Common myeloid progenitor, CD34-positive (primary cell): ENCODE measurements around the gene PRR22. TPM values are rescaled to one million over a fixed set of nuclear protein-coding genes. Genes with fewer than 3 reads are reported as not detected.
A peak's percentile ranks its signal among the peaks of the same experiment; 100 is the strongest.

ENCODE experiments used
- CTCF ChIA-PET: fragments of 350-600 bp; sonication (Branson Sonifier 250); formaldehyde crosslinking; loops from one replicate; lab custom pipeline; 2021; ENCODE audit warnings: antibody characterized with exemption; lab: Charles Lee
- POLR2A ChIA-PET: fragments of 350-600 bp; sonication (Branson Sonifier 250); formaldehyde crosslinking; loops from one replicate; lab custom pipeline; 2021; ENCODE audit warnings: antibody characterized with exemption; lab: Charles Lee
- DNase-seq, 3 donors: peaks; one replicate each; pipeline versions ENCODE4 v3.0.0 to v3.0.0-alpha.2; 2013
- H3K27ac ChIP-seq, 2 experiments: 1 replicate in 1 of 2; 2 replicates in 1 of 2; pipeline ENCODE4 v1.7.0; 2013; ENCODE audit warnings: inconsistent platforms in 2 of 2, low read length in 2 of 2, mild to moderate bottlenecking in 2 of 2, low read depth in 1 of 2, moderate library complexity in 1 of 2; ENCODE audit not compliant: severe bottlenecking in 2 of 2, insufficient read depth in 1 of 2, poor library complexity in 1 of 2
- H3K27me3 ChIP-seq, 5 experiments: replicated peaks in 2 of 5; 1 replicate in 3 of 5; 2 replicates in 2 of 5; pipeline versions ENCODE4 v1.6.1 to v1.7.0; 2013; ENCODE audit warnings: low read length in 4 of 5, mild to moderate bottlenecking in 2 of 5, moderate library complexity in 2 of 5, inconsistent platforms in 1 of 5; ENCODE audit not compliant: insufficient read depth in 5 of 5, control insufficient read depth in 4 of 5
- H3K36me3 ChIP-seq, 4 experiments: 1 replicate in 2 of 4; 2 replicates in 2 of 4; pipeline versions ENCODE4 v1.6.1 to v1.7.0; 2013; ENCODE audit warnings: low read length in 3 of 4, control low read depth in 1 of 4, mild to moderate bottlenecking in 1 of 4; ENCODE audit not compliant: control insufficient read depth in 4 of 4, insufficient read depth in 4 of 4
- H3K4me1 ChIP-seq, 4 experiments: 1 replicate in 3 of 4; 2 replicates in 1 of 4; pipeline versions ENCODE4 v1.6.1 to v1.7.1; 2013; ENCODE audit warnings: low read length in 3 of 4, mild to moderate bottlenecking in 3 of 4, control low read depth in 1 of 4, inconsistent platforms in 1 of 4, moderate library complexity in 1 of 4; ENCODE audit not compliant: control insufficient read depth in 4 of 4, insufficient read depth in 4 of 4; ENCODE audit errors: control extremely low read depth in 1 of 4
- H3K4me3 ChIP-seq, 7 experiments: 1 replicate in 4 of 7; 2 replicates in 3 of 7; pipeline versions ENCODE4 v1.5.1 to v1.7.0; 2013; ENCODE audit warnings: mild to moderate bottlenecking in 7 of 7, low read length in 6 of 7, moderate library complexity in 6 of 7, inconsistent platforms in 2 of 7, low read depth in 2 of 7, control low read depth in 1 of 7; ENCODE audit not compliant: insufficient read depth in 4 of 7, control insufficient read depth in 1 of 7; ENCODE audit errors: extremely low read depth in 1 of 7
- H3K9me3 ChIP-seq, 5 experiments: 1 replicate in 4 of 5; 2 replicates in 1 of 5; pipeline versions ENCODE4 v1.6.1 to v1.7.1; 2013; ENCODE audit warnings: low read length in 4 of 5, mild to moderate bottlenecking in 2 of 5, inconsistent platforms in 1 of 5, low read depth in 1 of 5, moderate library complexity in 1 of 5; ENCODE audit not compliant: control insufficient read depth in 4 of 5, insufficient read depth in 2 of 5; ENCODE audit errors: control extremely low read depth in 1 of 5
- WGBS: methylation state at CpG from one replicate; pipeline ENCODE4 v1.1.5; 2013; ENCODE audit not compliant: insufficient coverage; 5-methylcytosine and 5-hydroxymethylcytosine counted together
- polyA plus RNA-seq: library from polyadenylated mRNA; unstranded; fragments of 120-200 nt; gene quantifications from one replicate; pipeline ENCODE4 v1.2.1, GENCODE V29; 2013

Gene PRR22
- 2.1 TPM for polyA plus RNA-seq

DNA sequence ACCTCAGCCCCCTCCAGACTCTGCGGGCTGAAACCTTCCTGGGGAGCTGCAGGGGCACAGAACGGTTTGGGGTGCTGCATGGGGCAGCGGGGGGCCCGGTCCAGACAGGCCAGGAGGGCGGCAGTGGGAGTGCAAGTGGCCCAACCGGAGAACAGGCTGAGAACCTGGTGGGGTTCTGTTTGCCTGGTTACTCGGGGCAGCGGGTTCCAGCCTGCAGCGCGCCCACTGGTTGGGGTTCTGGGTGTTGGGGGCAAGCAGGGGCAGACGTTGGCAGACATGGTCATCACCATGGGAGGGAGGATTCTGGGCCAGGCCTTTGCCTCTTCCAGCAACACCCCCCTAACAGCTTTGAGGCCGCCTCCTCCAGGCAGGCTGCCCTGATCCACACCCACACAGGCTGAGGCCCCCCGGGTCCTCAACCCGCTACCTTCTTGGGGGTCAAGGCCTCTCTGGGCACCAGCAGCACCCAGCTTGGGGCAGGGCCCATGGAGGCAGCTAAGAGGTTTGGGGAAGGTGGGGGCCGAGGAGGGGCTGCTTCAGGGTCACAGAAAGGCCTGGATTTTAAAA is at the start of gene PRR22:
Gene PRR22, minus strand, starts transcription at position 166 of the 567 bp plus-strand sequence. Its CDS starts 86 bp downstream, at position 80.
- H3K4me1 ChIP-seq: no peaks in the 10 kb centered on the region
- CTCF ChIA-PET: no interaction called here
- H3K27me3 ChIP-seq: no peaks in the 10 kb centered on the region
- POLR2A ChIA-PET: no interaction called here
- DNase-seq: no peak
- H3K9me3 ChIP-seq: no peaks in the 10 kb centered on the region
- H3K27ac ChIP-seq: no peak within 1 kb of the TSS
- WGBS: 97% methylated on average over 10 of the region's 15 CpGs
- peaks cover 2 to 59% (median 38%) of the 10 kb centered on the region in 4 experiments for H3K36me3 ChIP-seq
- no peak within 1 kb of the TSS for H3K4me3 ChIP-seq

DNA sequence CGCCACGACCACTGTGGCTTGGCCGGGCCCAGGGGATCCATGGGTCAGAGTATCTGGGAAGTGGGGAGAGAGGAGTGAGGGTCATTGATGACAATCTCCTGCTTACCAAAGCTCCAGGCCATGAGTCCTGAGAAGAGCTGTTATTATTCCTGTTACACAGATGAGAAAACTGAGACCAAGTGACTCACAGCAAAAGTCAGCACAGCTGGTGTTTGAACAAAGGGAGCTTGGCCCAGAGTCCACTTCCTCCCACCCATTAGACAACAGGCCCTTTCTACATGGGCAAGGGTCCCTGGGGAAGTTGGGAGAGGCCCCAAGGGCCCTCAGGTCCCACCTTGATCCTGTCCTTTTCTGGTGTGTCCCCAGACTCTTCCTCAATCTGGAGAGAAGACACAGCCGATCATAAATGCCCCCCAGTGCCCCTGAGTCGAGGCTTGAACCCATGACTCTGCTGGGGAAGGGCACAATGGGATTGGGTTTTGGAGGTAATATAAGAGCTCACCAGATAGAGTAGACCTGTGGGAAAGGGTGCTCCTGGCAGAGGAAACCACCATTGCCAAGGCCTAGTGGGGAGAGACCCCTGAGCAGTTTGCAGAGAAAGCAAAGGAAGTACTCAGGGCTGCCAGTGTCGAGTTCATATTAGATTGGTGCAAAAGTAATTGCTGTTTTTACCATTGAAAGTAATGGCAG is 48.1 kb upstream of the PRR22 start:
- no peak for DNase-seq
- H3K27ac ChIP-seq: no peak overlapping the region
- POLR2A ChIA-PET: no interaction called here
- H3K4me3 ChIP-seq: no peak overlapping the region
- H3K4me1 ChIP-seq: peaks cover 0 to 17% (median 15%) of the 10 kb centered on the region in 4 experiments
- CTCF ChIA-PET: interaction anchor here (1.1 to 1.7 kb wide), 2 partner anchors 29 to 38 kb away, joined by 3 to 5 read pairs; no protein-coding TSS in a partner anchor
- H3K36me3 ChIP-seq: no peaks in the 10 kb centered on the region
- no peaks in the 10 kb centered on the region for H3K27me3 ChIP-seq
- no peaks in the 10 kb centered on the region for H3K9me3 ChIP-seq
- 100% methylated on average over 5 of the region's 6 CpGs for WGBS

- Histone ChIP-seq H3K4me3 (no peak overlapping the region), H3K27me3 (no peaks in the 10 kb centered on the region), H3K9me3 (no peaks in the 10 kb centered on the region), H3K27ac (no peak overlapping the region), H3K4me1 (peaks cover 0 to 21% (median 19%) of the 10 kb centered on the region in 4 experiments), H3K36me3 (no peaks in the 10 kb centered on the region)
- POLR2A ChIA-PET: no interaction called here
- no peak for DNase-seq
- 95% methylated on average over 20 of the region's 22 CpGs for WGBS
- CTCF ChIA-PET: interaction anchor here (1.1 to 1.7 kb wide), 2 partner anchors 28 to 38 kb away, joined by 3 to 5 read pairs; no protein-coding TSS in a partner anchor
Measured at GRCh38 chr19:5832061-5832460, 47.5 kb upstream of the PRR22 start.

- Histone ChIP-seq H3K4me3 (no peak overlapping the region), H3K4me1 (peaks cover 0 to 30% (median 28%) of the 10 kb centered on the region in 4 experiments), H3K36me3 (no peaks in the 10 kb centered on the region), H3K9me3 (no peaks in the 10 kb centered on the region), H3K27ac (no peak overlapping the region), H3K27me3 (no peaks in the 10 kb centered on the region)
- POLR2A ChIA-PET: no interaction called here
- DNase-seq: no peak
- CTCF ChIA-PET: no interaction called here
- 95% methylated on average over 8 of the region's 9 CpGs for WGBS
Measured at GRCh38 chr19:5831159-5831558, 46.6 kb upstream of the PRR22 start.

DNA sequence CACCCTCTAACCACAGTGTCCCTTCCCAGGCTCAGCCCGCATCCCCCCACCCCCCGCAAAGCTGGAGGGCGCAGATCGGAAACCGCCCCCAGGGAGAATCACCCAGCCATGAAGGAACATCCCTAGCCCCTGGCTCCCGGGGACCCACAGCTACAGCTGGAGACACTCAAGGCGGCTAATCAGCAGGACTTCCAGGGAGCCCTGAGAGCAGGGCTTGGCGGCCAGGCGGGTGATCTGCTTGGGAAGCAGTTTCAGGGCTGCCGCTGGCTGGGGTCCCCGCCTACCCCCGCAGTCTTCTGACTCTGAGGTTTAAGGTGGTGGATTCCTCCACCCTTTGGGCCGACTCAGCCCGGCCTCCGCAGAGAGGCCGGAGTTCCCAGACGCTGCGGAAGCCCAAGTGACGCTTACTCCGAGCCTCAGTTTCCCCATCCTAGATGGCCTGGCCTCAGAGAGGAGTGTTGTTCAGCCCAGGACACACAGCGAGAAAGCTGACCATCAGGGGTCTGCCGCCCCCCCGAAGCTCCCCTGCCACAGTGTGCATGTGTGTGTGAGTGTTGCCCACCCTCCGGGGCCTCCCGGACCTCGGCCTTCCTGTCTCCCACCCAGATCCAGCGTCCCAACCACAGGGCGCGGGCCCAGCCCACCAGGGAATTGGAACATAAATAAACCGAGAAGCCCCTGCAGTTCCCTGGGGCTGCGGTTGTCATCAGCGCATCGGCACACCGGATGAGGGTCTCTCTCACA is 45.2 kb upstream of the PRR22 start:
- Histone ChIP-seq H3K27me3 (no peaks in the 10 kb centered on the region), H3K27ac (no peak overlapping the region), H3K36me3 (no peaks in the 10 kb centered on the region), H3K4me3 (peak overlapping the region in 3 of 7 experiments; percentile 61 to 93 (median 76)), H3K4me1 (peaks cover 0 to 31% (median 29%) of the 10 kb centered on the region in 4 experiments), H3K9me3 (no peaks in the 10 kb centered on the region)
- CTCF ChIA-PET: interaction anchor here (0.6 to 5.3 kb wide), 3 partner anchors 25 to 531 kb away, joined by 3 to 30 read pairs (median 3); partner anchors contain the start of gene NRTN
- 89% methylated on average over 25 of the region's 34 CpGs for WGBS
- no peak for DNase-seq
- POLR2A ChIA-PET: interaction anchor here (2.4 to 2.6 kb wide), 3 partner anchors 8 to 75 kb away, joined by 7 to 13 read pairs (median 10); partner anchors contain the start of genes NRTN and VMAC

DNA sequence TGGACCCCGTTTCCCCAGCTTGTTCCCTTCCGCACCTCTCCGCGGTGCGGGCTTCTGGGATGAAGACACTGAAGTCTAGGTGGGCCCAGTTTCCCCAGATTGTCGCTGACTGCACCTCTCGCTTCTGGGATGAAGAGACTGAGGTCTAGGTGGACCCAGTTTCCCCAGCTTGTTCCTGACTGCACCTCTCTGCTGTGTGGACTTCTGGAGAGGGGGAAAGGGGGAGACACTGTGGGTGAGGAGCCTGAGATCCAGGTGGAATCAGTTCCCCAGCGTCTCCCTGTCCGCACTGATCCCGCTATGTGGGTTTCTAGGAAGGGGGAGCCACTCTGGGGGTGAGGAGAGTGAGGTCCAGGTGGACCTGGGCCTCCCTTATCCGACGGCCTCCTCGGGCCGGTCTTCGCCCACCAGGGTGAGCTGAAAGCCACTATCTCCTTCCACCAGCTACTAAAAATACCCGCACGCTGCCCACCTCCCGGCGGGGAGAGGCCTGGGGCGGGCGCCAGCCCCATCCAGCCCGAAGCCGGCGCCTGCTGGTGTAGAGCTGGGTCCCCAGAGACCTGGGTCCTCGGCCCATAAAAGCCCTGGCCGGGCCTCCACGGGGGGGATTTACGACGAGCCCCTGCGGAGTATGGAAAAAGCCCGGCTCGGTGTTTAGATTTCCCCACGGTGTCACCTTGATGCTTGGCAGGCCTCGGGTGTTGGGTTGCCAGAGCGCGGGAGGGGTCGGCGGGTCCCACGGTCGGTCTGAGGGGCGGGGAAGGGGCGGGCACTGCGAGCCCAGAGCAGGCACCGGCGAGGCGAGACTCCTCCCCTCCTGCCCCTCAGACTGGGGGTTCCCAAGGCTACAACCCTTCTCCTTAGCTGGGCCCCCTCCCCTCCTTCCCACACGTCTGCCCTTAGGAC is 44.4 kb upstream of the PRR22 start:
- Histone ChIP-seq H3K27me3 (no peaks in the 10 kb centered on the region), H3K4me1 (peaks cover 0 to 31% (median 29%) of the 10 kb centered on the region in 4 experiments), H3K4me3 (peak overlapping the region; percentile 46 to 93 (median 74)), H3K36me3 (no peaks in the 10 kb centered on the region), H3K9me3 (no peaks in the 10 kb centered on the region), H3K27ac (peak overlapping the region; percentile 33 to 85)
- POLR2A ChIA-PET: interaction anchor here (0.7 to 2.6 kb wide), 8 partner anchors 9 to 75 kb away, joined by 3 to 13 read pairs (median 5); partner anchors contain the start of genes FUT6, NDUFA11, NRTN and VMAC
- WGBS: 2% methylated on average over 33 of the region's 47 CpGs
- CTCF ChIA-PET: interaction anchor here (0.6 to 5.3 kb wide), 7 partner anchors 11 to 532 kb away, joined by 3 to 30 read pairs (median 4); partner anchors contain the start of genes FUT6 and NRTN
- peak in 2 of 3 donors; percentile 57 to 64 for DNase-seq
